GM04503 (cell line): ENCODE results near the gene OXSM.
A peak's percentile ranks its signal among the peaks of the same experiment; 100 is the strongest.

ENCODE experiments used
- DNase-seq: peaks from one replicate; pipeline ENCODE4 v3.0.0-alpha.2; 2012; ENCODE audit warnings: low read depth

OXSM gene

DNA sequence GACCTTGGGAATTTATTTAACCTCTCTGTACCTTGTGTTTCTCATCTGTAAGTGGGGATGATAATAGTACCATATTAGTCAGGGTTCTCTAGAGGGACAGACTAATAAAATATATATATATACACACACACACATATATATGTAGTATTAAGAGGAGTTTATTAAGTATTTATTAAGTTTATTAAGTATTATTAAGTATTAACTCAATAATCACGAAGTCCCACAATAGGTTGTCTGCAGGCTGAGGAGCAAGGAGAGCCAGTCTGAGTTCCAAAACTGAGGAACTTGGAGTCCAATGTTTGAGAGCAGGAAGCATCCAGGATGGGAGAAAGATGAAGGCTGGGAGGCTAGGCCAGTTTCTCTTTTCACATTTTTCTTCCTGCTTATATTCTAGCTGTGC, 14.8 kb downstream of the OXSM start:
- DNase-seq, result no peak

DNA sequence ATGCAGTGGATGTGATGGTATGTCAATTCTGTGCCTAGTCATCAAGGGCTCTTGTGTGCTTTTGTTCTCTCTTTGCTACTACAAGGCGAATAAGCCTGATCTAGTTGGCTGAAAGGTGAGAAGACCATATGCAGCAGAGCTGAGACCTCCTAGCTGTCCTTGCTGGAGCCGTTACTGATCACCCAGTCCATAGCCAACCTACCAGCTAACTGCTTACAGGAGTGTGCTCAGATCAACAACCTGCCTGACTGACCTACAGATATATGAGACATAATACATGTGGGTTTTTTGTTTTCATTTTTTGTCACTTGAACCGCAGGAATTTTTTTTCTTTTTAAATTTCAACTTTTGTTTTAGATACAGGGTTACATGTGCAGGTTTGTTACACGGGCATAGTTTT, 22.8 kb downstream of the OXSM start:
- DNase-seq, result no peak

DNA sequence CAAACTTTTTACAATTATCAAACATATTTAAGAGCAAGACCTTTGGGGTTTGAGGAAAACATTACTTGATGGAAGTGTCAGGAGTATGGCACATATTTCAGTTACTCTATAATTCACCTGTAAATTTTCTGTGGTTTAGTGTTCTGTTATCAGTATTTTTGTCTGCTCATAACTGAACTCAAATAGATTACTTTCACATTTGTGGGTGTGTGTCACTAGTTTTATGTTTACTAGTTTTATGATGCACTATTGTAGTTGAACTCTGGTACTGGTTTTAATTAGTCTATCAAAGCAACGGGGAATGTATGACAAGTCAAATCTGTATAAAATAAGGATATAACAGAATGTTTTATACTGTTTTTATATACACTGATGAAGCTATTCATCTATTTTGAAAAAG, 27.2 kb downstream of the OXSM start:
- no peak for DNase-seq

DNA sequence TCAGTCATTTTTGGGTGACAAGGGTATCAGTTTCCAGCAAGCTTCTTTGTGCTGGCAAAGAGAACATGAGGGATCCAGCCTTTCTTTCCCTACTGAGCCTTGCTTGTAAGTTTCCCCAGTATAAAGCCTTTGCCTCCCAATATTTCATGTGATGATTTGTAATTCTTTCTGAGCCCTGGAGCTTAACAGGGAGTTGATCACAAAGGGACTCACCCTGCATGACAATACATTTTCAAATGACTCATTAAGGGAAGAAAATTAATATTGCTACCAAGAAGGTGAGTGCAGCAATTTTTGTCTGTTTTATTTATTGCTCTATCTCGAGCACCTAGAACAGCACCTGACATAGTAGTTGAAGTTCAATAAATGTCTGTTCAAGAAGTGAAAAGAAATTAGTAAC, 27.7 kb downstream of the OXSM start:
- DNase-seq, result no peak

DNA sequence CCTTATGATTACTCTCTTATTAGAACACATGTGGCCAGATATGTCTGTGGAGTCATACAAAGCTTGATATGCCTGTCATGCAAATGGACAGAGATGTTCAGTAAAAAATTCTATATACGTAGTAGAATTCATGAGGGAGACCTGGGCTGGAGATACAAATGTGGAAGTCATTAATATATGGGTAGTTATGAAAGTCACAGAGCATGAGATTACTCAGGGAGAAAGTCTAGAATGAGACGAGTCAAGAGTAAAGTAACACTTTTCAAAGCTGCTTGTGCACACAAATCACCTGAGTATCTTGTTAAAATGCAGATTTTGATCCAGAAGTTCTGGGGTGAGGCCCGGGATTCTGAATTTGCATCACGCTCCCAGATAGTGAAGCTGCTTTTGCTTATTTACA, 28.4 kb downstream of the OXSM start:
- no peak for DNase-seq

GRCh38 chr3:25820366-25820765, 30.5 kb downstream of the OXSM start:
- peak; percentile 93 for DNase-seq

DNA sequence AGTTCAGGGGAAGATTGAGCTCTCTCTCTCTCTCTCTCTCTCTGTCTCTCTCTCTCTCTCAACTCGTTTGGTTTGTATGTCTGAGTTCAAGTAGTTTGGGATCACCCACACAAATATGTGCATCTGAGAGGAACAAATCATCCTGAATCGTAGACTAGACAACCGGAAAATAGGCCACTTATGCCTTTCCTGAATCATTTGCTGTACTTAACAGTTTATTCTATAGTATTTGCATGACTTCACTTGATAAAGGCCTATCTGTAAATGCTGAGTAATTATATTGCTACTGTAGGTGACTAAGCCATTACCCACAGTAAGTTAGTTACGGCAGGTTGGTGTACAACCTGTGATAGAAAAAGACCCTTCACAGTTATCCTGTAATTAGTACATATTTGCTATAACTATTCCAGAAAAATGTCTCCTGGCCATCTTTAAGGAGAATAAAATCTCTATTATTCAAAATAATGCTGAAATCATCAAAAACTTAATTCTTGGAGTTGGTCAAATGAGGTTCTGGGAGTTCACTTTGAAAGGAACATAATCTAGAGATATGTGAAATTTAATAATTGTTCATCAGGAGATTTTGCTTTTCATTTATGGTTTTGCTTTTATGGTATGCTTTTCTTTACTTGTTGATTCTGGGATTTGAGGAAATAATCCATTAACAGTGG, 31.1 kb downstream of the OXSM start:
- DNase-seq, result no peak

DNA sequence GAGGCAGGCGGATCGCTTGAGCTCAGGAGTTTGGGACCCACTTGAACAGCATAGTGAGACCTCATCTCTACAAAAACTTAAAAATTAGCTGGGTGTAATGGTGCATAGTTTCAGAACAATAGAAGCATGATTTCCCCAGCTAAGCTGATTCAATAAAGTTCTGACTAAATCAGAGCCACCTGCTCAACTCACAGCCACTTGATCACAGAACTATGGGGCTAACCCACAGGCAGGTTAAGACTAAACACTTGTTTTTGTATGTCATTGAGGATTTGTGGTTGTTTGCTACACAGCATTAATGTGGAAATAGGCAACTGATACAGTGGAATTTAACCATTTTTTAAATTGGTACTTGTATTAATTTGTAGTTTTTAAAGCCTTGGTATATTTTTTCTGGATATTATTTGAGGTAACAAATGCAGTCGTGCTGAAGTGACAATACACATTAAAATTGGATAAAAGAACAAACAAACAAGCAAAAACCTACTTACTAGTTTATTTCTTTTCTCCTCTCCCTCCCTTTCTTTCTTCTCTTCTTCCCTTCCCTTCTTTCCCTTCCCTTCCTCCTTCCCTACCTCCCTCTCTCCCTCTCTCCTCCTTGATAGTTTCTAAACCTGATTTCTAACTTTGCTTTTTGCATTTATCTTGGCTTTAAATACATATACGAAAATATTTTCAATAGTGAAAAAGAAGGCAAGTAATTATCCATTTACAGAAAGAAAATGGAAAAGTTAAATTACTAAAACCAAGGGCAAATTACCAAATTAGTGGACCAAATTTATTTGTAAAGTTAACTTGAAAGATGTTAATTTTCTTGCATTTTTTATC, 32.1 kb downstream of the OXSM start:
- DNase-seq, result no peak

DNA sequence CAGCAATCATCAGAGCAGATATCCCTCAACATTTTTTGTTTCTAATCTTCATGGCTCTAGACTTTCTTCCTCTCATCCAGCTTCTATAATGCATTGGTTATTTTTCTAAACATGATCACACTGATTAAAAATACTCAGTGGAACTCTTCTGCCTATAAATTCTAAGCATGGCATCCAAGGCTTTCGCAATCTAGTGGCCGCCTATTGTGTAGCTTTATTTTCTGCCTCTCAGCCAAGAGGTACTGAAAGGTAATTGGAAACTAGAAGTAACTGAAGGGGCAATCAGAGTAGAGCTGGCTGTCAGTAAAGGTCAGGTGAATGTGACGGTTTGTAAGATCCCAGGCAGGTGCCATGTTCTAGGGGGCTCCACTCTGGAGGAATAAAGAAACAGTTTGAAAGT, 33.4 kb downstream of the OXSM start:
- no peak for DNase-seq

DNA sequence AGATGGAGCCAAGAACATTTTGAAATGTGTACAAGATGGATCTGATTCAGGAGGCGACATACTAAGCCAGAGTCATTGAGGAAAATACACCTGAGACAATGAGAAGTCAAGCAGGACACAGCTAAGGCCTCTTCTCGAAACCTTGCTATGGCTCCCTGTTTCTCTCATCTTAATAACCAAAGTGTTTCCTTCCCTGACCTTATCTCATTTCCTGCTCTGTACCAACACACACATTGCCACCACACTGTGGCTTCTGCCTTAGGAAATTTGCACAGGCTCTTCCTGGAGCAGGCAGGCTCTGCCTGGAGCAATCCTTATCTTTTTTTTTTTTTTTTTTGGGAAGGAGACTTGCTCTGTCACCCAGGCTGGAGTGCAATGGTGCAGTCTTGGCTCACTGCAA, 36.6 kb downstream of the OXSM start:
- no peak for DNase-seq

DNA sequence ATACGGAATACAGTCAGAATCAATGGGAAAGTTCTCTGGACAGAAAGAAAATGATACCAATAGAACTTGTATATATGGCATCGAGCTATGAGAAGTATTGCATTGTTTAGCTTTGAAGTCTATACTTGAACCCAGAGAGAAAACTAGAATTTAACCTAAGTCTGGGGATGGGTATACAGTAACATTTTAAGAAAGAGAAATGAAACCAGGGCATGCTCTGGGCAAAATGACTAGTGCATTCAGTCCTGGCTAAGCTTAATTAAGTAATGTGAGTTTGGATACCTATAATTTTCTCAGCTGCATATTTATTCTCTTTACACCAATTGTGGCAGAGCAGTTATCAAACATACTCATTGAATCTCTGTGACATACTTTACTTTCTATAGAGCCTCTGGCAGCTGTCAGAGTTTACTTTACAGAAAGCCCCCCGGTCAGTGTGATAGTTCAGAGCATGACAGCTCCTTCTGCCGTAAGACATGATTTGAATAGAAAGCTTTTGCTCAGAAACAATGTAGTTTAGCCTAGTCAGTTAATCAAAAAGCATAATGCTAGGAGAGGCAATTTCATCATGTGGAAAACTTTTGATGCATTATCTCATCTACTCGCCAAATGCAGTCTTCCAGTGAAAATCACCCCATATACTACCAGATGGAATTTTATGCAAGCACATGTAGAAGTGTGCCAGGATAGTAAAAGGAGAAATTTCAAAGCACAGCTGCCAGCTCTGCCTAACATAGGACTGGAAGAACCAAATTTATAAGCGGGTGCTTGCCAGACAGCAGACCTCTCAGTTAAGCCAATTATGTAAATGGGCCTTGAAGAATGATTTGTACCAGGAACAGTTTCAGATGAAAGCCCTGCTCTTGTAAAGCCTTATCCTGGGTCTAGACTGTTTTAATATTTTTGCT, 40.7 kb downstream of the OXSM start:
- no peak for DNase-seq

GRCh38 chr3:25831578-25831977, 41.7 kb downstream of the OXSM start:
- DNase-seq, result no peak

- DNase-seq, result no peak
Measured at GRCh38 chr3:25834346-25834745, 44.5 kb downstream of the OXSM start.

GRCh38 chr3:25836579-25836978, 46.7 kb downstream of the OXSM start:
- no peak for DNase-seq

- DNase-seq, result no peak
Measured at GRCh38 chr3:25837038-25837437, 47.1 kb downstream of the OXSM start.

GRCh38 chr3:25840099-25840498, 50.2 kb downstream of the OXSM start:
- no peak for DNase-seq

DNA sequence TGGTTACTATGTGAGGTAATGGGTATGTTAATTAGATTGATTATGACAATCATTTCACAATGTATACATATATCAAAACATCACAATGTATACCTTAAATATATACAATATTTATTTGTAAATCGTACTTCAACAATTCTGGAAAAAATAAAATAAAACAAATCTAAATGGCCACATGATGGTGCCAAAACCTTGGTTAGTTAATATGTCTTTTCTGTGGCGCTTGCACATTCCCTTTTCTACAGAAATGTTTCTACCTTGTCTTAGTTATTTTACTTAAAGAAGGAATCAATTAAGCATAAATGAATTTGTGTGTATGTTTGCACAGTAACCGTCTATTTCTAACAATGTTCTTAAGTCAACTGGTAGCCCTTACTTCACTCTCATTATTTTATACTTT, 53.4 kb downstream of the OXSM start:
- DNase-seq, result no peak
